GM23338 (cell line): ENCODE data around the gene GNG4. TPM values are rescaled to one million over a fixed set of nuclear protein-coding genes. Genes with fewer than 3 reads are reported as not detected.

Source experiments
- ATAC-seq: fragments of 200-7000 bp; cut with Tn5 transposase; 3 replicates; pipeline ENCODE4 v1.9.1; 2020
- DNase-seq: peaks from one replicate; pipeline ENCODE4 v3.0.0-alpha.2; 2015; ENCODE audit warnings: low spot score
- H2AFZ ChIP-seq: fragments of 200-600 bp; sonication (generic); 2 replicates; pipeline ENCODE4 v1.8.0; 2016; ENCODE audit warnings: antibody characterized with exemption, mild to moderate bottlenecking, moderate library complexity
- H3F3A ChIP-seq: fragments of 200-600 bp; sonication (generic); replicated peaks from 2 replicates; pipeline ENCODE4 v1.8.0; 2017; ENCODE audit warnings: antibody characterized with exemption, mixed run types, low read depth
- H3K27ac ChIP-seq: fragments of 200-600 bp; sonication (generic); 2 replicates; pipeline ENCODE4 v1.6.1; 2016; ENCODE audit warnings: low read depth
- H3K27me3 ChIP-seq: fragments of 200-600 bp; sonication (generic); 2 replicates; pipeline ENCODE4 v1.8.0; 2016; ENCODE audit warnings: mild to moderate bottlenecking, mixed run types, moderate library complexity; ENCODE audit not compliant: insufficient read depth
- H3K36me3 ChIP-seq: fragments of 200-600 bp; sonication (generic); 2 replicates; pipeline ENCODE4 v1.8.0; 2016; ENCODE audit warnings: mild to moderate bottlenecking; ENCODE audit not compliant: insufficient read depth
- H3K4me1 ChIP-seq: fragments of 200-600 bp; sonication (generic); 2 replicates; pipeline ENCODE4 v1.8.0; 2016; ENCODE audit warnings: mild to moderate bottlenecking, moderate library complexity; ENCODE audit not compliant: insufficient read depth
- H3K4me2 ChIP-seq: fragments of 200-600 bp; sonication (generic); 2 replicates; pipeline ENCODE4 v1.7.1; 2017; ENCODE audit warnings: mixed run types
- H3K4me3 ChIP-seq: fragments of 200-600 bp; sonication (generic); 2 replicates; pipeline ENCODE4 v1.6.1; 2016; ENCODE audit warnings: mixed run types
- H3K79me2 ChIP-seq: fragments of 200-600 bp; sonication (generic); replicated peaks from 2 replicates; pipeline ENCODE4 v1.8.0; 2017; ENCODE audit warnings: mild to moderate bottlenecking; ENCODE audit not compliant: insufficient read depth
- H3K9me2 ChIP-seq: fragments of 200-600 bp; sonication (generic); 2 replicates; pipeline ENCODE4 v1.8.0; 2017; ENCODE audit not compliant: insufficient read depth
- H4K20me1 ChIP-seq: fragments of 200-600 bp; sonication (generic); replicated peaks from 2 replicates; pipeline ENCODE4 v1.8.0; 2017; ENCODE audit warnings: mild to moderate bottlenecking; ENCODE audit not compliant: insufficient read depth
- H3K27ac Mint-ChIP-seq: 2 replicates; pipeline ENCODE4 v1.8.0; 2020; ENCODE audit warnings: inconsistent platforms, mild to moderate bottlenecking, moderate library complexity, mixed read lengths
- H3K27me3 Mint-ChIP-seq: 3 replicates; pipeline ENCODE4 v1.8.0; 2022; ENCODE audit warnings: low read depth, mild to moderate bottlenecking, moderate library complexity, mixed read lengths, inconsistent platforms; ENCODE audit not compliant: insufficient read depth, poor library complexity
- H3K36me3 Mint-ChIP-seq: 3 replicates; pipeline ENCODE4 v1.8.0; 2021; ENCODE audit warnings: low read depth, mild to moderate bottlenecking, inconsistent platforms, moderate library complexity, mixed read lengths
- H3K4me1 Mint-ChIP-seq: 3 replicates; pipeline ENCODE4 v1.8.0; 2020; ENCODE audit warnings: mild to moderate bottlenecking, inconsistent platforms, mixed read lengths
- H3K4me3 Mint-ChIP-seq: 3 replicates; pipeline ENCODE4 v1.8.0; 2021; ENCODE audit warnings: moderate library complexity, mild to moderate bottlenecking, inconsistent platforms, mixed read lengths
- H3K9me3 Mint-ChIP-seq: 3 replicates; pipeline ENCODE4 v1.8.0; 2020; ENCODE audit warnings: moderate library complexity, mild to moderate bottlenecking, inconsistent platforms, mixed read lengths
- CREB1 ChIP-seq: fragments of 250-450 bp; sonication (Bioruptor Pico); IDR thresholded peaks from 2 replicates; pipeline ENCODE4 v1.5.0; 2020; ENCODE audit warnings: low read depth, mild to moderate bottlenecking, moderate library complexity
- CTCF ChIP-seq, 2 experiments: fragments of 200-600 bp in 1 of 2; sonication (generic) in 1 of 2; conservative IDR thresholded peaks; 2 replicates each; pipeline versions ENCODE4 v1.5.1 to v1.6.1; 2016 to 2017; ENCODE audit warnings: antibody characterized with exemption in 2 of 2, low read depth in 2 of 2, mild to moderate bottlenecking in 2 of 2, moderate library complexity in 1 of 2
- ETS1 ChIP-seq: IDR thresholded peaks from 2 replicates; pipeline ENCODE4 v1.6.1; 2016; ENCODE audit warnings: antibody characterized with exemption
- EZH2 ChIP-seq: fragments of 200-600 bp; sonication (generic); IDR thresholded peaks from one replicate; pipeline ENCODE4 v1.8.0; 2017; ENCODE audit warnings: antibody characterized with exemption, mild to moderate bottlenecking, low read depth; ENCODE audit not compliant: unreplicated experiment
- EZH2phosphoT487 ChIP-seq: fragments of 200-600 bp; sonication (generic); IDR thresholded peaks from one replicate; pipeline ENCODE4 v1.8.1; 2018; ENCODE audit warnings: antibody characterized with exemption; ENCODE audit not compliant: unreplicated experiment
- NANOG ChIP-seq: IDR thresholded peaks from 2 replicates; pipeline ENCODE4 v1.6.1; 2016; ENCODE audit warnings: antibody characterized with exemption, borderline replicate concordance
- POLR2AphosphoS5 ChIP-seq: IDR thresholded peaks from 2 replicates; pipeline ENCODE4 v1.6.1; 2016; ENCODE audit warnings: antibody characterized with exemption, low read depth
- STAT1 ChIP-seq: IDR thresholded peaks from one replicate; pipeline ENCODE4 v1.6.1; 2016; ENCODE audit warnings: antibody characterized with exemption; ENCODE audit not compliant: unreplicated experiment
- ZNF114 ChIP-seq: fragments of 250-450 bp; sonication (Bioruptor Pico); IDR thresholded peaks from 2 replicates; pipeline ENCODE4 v1.5.0; 2020; ENCODE audit warnings: mild to moderate bottlenecking, moderate library complexity
- ZNF331 ChIP-seq: fragments of 250-450 bp; sonication (Bioruptor Pico); IDR thresholded peaks from 2 replicates; pipeline ENCODE4 v1.5.0; 2020; ENCODE audit warnings: low read depth, mild to moderate bottlenecking, moderate library complexity
- ZNF462 ChIP-seq: fragments of 250-450 bp; sonication (Bioruptor Pico); IDR thresholded peaks from 2 replicates; pipeline ENCODE4 v1.5.0; 2020; ENCODE audit warnings: mild to moderate bottlenecking, moderate library complexity
- long read RNA-seq: library from polyadenylated mRNA; unstranded; transcript quantifications from one replicate; pipeline ENCODE4 v2.0.0, GENCODE V29; 2020; ENCODE audit not compliant: unreplicated experiment
- polyA plus RNA-seq: library from polyadenylated mRNA; unstranded; fragments of >200 nt; fragmentation: Nextera tagmentation; extraction: Ambion mirVana; gene quantifications from 2 replicates; pipeline ENCODE4 v1.2.1, GENCODE V29; 2016
- total RNA-seq: library from RNA; depleted of rRNA; stranded (reverse); fragments of >200 nt; shearing (Covaris generic); gene quantifications from 2 replicates; pipeline ENCODE4 v1.2.3, GENCODE V29; 2014; rRNA removed

GNG4 gene
- 49.2 and 53.5 TPM in 2 replicates for total RNA-seq
- 37.9 and 40.2 TPM in 2 replicates for polyA plus RNA-seq
- long read RNA-seq, full-length matches to known transcripts = 24 of 32 reads
- long read RNA-seq, partial matches to known transcripts = 1 of 32 reads
- long read RNA-seq, other reads (novel, unspliced or antisense) = 7 of 32 reads

GRCh38 chr1:235649368-235650163 lies at the start of gene GNG4:
TSS of gene GNG4 (minus strand) at chr1:235649784. CDS start at chr1:235583838, 65,946 bp downstream.
- Histone ChIP-seq H3K4me1 (peaks cover 24% of the 10 kb centered on the region), H4K20me1 (peaks cover 8% of the 10 kb centered on the region; the same call in 1 of the 2 replicates), H3K4me3 (peak within 1 kb of the TSS; percentile 86), H3K27me3 (peaks cover 19% of the 10 kb centered on the region), H3K79me2 (peaks cover 39% of the 10 kb centered on the region), H3F3A (no peaks in the 10 kb centered on the region; the same call in 1 of the 2 replicates), H2AFZ (peak within 1 kb of the TSS; percentile 83), H3K27ac (peak within 1 kb of the TSS; percentile 93), H3K36me3 (no peaks in the 10 kb centered on the region), H3K4me2 (peak within 1 kb of the TSS; percentile 97), H3K9me2 (peaks cover 3% of the 10 kb centered on the region; the same call in 1 of the 2 replicates)
- ATAC-seq (peak; percentile 15), DNase-seq (peak; percentile 75)
- TF ChIP-seq CREB1 (peak; percentile 91), CTCF (conservative IDR thresholded peaks at IDR 0.05; ENCODE audit: low read depth in 2 of 2) (no peak)
- Mint-ChIP-seq H3K27ac (peak within 1 kb of the TSS; percentile 82), H3K27me3 (peaks cover 30% of the 10 kb centered on the region), H3K36me3 (no peaks in the 10 kb centered on the region), H3K4me1 (peaks cover 40% of the 10 kb centered on the region), H3K9me3 (no peaks in the 10 kb centered on the region), H3K4me3 (peak within 1 kb of the TSS; percentile 87)

GRCh38 chr1:235697508-235697907 lies 47.9 kb upstream of the GNG4 start:
- no peaks in the 10 kb centered on the region for H3K27me3 Mint-ChIP-seq
- no peaks in the 10 kb centered on the region for H3K9me3 Mint-ChIP-seq
- H2AFZ ChIP-seq = peak overlapping the region; percentile 38; the same call in 1 of the 2 replicates
- no peaks in the 10 kb centered on the region for H3K9me2 ChIP-seq
- H3K79me2 ChIP-seq = no peaks in the 10 kb centered on the region
- H3K4me1 ChIP-seq = peaks cover 3% of the 10 kb centered on the region; the same call in 1 of the 2 replicates
- ATAC-seq = no peak
- no peak overlapping the region for H3K4me3 ChIP-seq
- no peaks in the 10 kb centered on the region for H3K27me3 ChIP-seq
- no peaks in the 10 kb centered on the region for H3K36me3 Mint-ChIP-seq
- H3K4me1 Mint-ChIP-seq = peaks cover 5% of the 10 kb centered on the region; the same call in 2 of the 3 replicates
- DNase-seq = no peak
- no peak overlapping the region for H3K4me3 Mint-ChIP-seq
- no peak overlapping the region for H3K4me2 ChIP-seq
- H3F3A ChIP-seq = no peaks in the 10 kb centered on the region
- no peaks in the 10 kb centered on the region for H4K20me1 ChIP-seq
- no peak overlapping the region for H3K27ac Mint-ChIP-seq
- no peaks in the 10 kb centered on the region for H3K36me3 ChIP-seq
- H3K27ac ChIP-seq = no peak overlapping the region
- TF ChIP-seq ZNF331 (CRISPR knock-in tag) = no peak
- TF ChIP-seq EZH2 = no peak
- TF ChIP-seq STAT1 = no peak
- no peak for TF ChIP-seq EZH2phosphoT487
- TF ChIP-seq ETS1 = no peak
- TF ChIP-seq ZNF462 = no peak
- no peak for TF ChIP-seq CREB1
- TF ChIP-seq NANOG = no peak
- no peak for TF ChIP-seq ZNF114 (CRISPR knock-in tag)
- no peak for TF ChIP-seq POLR2AphosphoS5
